Left cardiac atrium (tissue), 4 donors: ENCODE results near the gene MB21D2. TPM values are rescaled to one million over a fixed set of nuclear protein-coding genes. Genes with fewer than 3 reads are reported as not detected.

ENCODE experiments used
- ATAC-seq, 2 donors: fragments of 200-7000 bp; cut with Tn5 transposase; one replicate each; pipeline ENCODE4 v1.9.1; 2020; ENCODE audit warnings: mild to moderate bottlenecking in 2 of 2, moderate library complexity in 2 of 2
- DNase-seq: peaks from one replicate; pipeline ENCODE4 v3.0.0-alpha.2; 2020
- intact Hi-C, 2 donors: fragments of 100-400 bp; cut with DNase I; formaldehyde crosslinking; loops; one replicate each; pipeline versions ENCODE4 v1.14.1 to v1.15.1; 2022 to 2023
- total RNA-seq, 2 donors: library from RNA; stranded (reverse); fragmentation: NEBNext Ultra II Directional; extraction: Animal tissue kit (Norgen Biotek cat#: 25700); gene quantifications; one replicate each; pipeline ENCODE4 v1.2.1, GENCODE V29; 2021
- donor health status: DM: no; HTN: yes; CAD: no.
- donor health status: DM: no; HTN: yes; CAD: no; lungs with severe emphysema.
- donor health status: DM: yes; HTN: yes; CAD: no.
- donor health status: Dilated cardiomyopathy.

MB21D2 gene
- total RNA-seq, 2 donors from 2014 or later = 2.2 to 4.1 TPM

- DNase-seq = no peak
- ATAC-seq = no peak
- intact Hi-C loops = no loop called here
Observed at GRCh38 chr3:192844486-192844765, 73.2 kb downstream of the MB21D2 start.

- intact Hi-C loops = no loop called here
- ATAC-seq (peak in 1 of 2 donors; percentile 52), DNase-seq (no peak)
Observed at GRCh38 chr3:192843723-192844485, 73.8 kb downstream of the MB21D2 start.

- intact Hi-C loops = no loop called here
- ATAC-seq = no peak
- DNase-seq = no peak
Observed at GRCh38 chr3:192843119-192843518, 74.5 kb downstream of the MB21D2 start.

GRCh38 chr3:192842711-192843110 is 74.9 kb downstream of the MB21D2 start:
- intact Hi-C loops = no loop called here
- no peak for ATAC-seq
- DNase-seq = no peak

GRCh38 chr3:192842138-192842537 is 75.5 kb downstream of the MB21D2 start:
- ATAC-seq (no peak), DNase-seq (no peak)
- intact Hi-C loops = no loop called here

- ATAC-seq = no peak
- intact Hi-C loops = no loop called here
Observed at GRCh38 chr3:192841428-192841827, 76.2 kb downstream of the MB21D2 start.

GRCh38 chr3:192840143-192840836 is 77.4 kb downstream of the MB21D2 start:
- DNase-seq = no peak
- intact Hi-C loops = no loop called here
- no peak for ATAC-seq

More at GRCh38 chr3:192841428-192841827, 76.2 kb downstream of the MB21D2 start:
- no peak for DNase-seq

GRCh38 chr3:192835818-192836815 is 81.5 kb downstream of the MB21D2 start:
- intact Hi-C loops = loop anchor here in 1 of 2 donors (5.0 kb wide), 1 partner anchor 81 kb away; the partner anchor contains the start of gene MB21D2
- peak; percentile 41 for DNase-seq

GRCh38 chr3:192834428-192834827 is 83.2 kb downstream of the MB21D2 start:
- intact Hi-C loops = no loop called here
- ATAC-seq (no peak), DNase-seq (no peak)

More at GRCh38 chr3:192835818-192836815, 81.5 kb downstream of the MB21D2 start:
- peak; percentile 27 to 62 for ATAC-seq

- intact Hi-C loops = no loop called here
- DNase-seq = no peak
- peak; percentile 14 to 64 for ATAC-seq
Observed at GRCh38 chr3:192833177-192833890, 84.3 kb downstream of the MB21D2 start.

- intact Hi-C loops = no loop called here
- no peak for ATAC-seq
- no peak for DNase-seq
Observed at GRCh38 chr3:192831801-192832347, 85.8 kb downstream of the MB21D2 start.

GRCh38 chr3:192831111-192831644 is 86.5 kb downstream of the MB21D2 start:
- ATAC-seq (peak in 1 of 2 donors; percentile 61), DNase-seq (no peak)
- intact Hi-C loops = no loop called here

GRCh38 chr3:192830291-192831110 is 87.2 kb downstream of the MB21D2 start:
- intact Hi-C loops = no loop called here
- DNase-seq (no peak), ATAC-seq (peak in 1 of 2 donors; percentile 25)

- DNase-seq = no peak
- intact Hi-C loops = no loop called here
- no peak for ATAC-seq
Observed at GRCh38 chr3:192827863-192828594, 89.6 kb downstream of the MB21D2 start.

- DNase-seq (no peak), ATAC-seq (peak in 1 of 2 donors; percentile 33)
- intact Hi-C loops = no loop called here
Observed at GRCh38 chr3:192827208-192827607, 90.4 kb downstream of the MB21D2 start.

GRCh38 chr3:192826214-192827006 is 91.2 kb downstream of the MB21D2 start:
- DNase-seq = no peak
- intact Hi-C loops = no loop called here
- peak in 1 of 2 donors; percentile 15 for ATAC-seq
